ENCODE data around the gene POU5F2.

Gene POU5F2

GRCh38 chr5:93746406-93747056 lies 5.1 kb upstream of the POU5F2 start:
- Histone ChIP-seq H3K4me3 (ENCODE audit: low read length in 2 of 2) (no peak overlapping the region), H3K4me1 (ENCODE audit: control insufficient read depth in 2 of 2, insufficient read depth in 2 of 2, low read length in 2 of 2) (no peaks in the 10 kb centered on the region), H3K27me3 (ENCODE audit: control insufficient read depth in 2 of 2, insufficient read depth in 2 of 2, low read length in 2 of 2) (no peaks in the 10 kb centered on the region), H3K36me3 (ENCODE audit: control insufficient read depth in 2 of 2, insufficient read depth in 2 of 2, low read length in 2 of 2) (no peaks in the 10 kb centered on the region), H3K9me3 (ENCODE audit: control insufficient read depth in 2 of 2, low read length in 2 of 2) (no peaks in the 10 kb centered on the region), H3K27ac (ENCODE audit: low read depth in 2 of 2, low read length in 2 of 2) (no peak overlapping the region), H3K9ac (ENCODE audit: low read depth in 1 of 2, low read length in 2 of 2) (no peak overlapping the region)

GRCh38 chr5:93736284-93736683 lies 5.1 kb downstream of the POU5F2 start:
- Histone ChIP-seq H3K4me1 (ENCODE audit: control insufficient read depth in 2 of 2, insufficient read depth in 2 of 2, low read length in 2 of 2) (no peaks in the 10 kb centered on the region), H3K27me3 (ENCODE audit: control insufficient read depth in 2 of 2, insufficient read depth in 2 of 2, low read length in 2 of 2) (no peaks in the 10 kb centered on the region), H3K9ac (ENCODE audit: low read depth in 1 of 2, low read length in 2 of 2) (no peak overlapping the region), H3K36me3 (ENCODE audit: control insufficient read depth in 2 of 2, insufficient read depth in 2 of 2, low read length in 2 of 2) (no peaks in the 10 kb centered on the region), H3K4me3 (ENCODE audit: low read length in 2 of 2) (no peak overlapping the region), H3K27ac (ENCODE audit: low read depth in 2 of 2, low read length in 2 of 2) (no peak overlapping the region), H3K9me3 (ENCODE audit: control insufficient read depth in 2 of 2, low read length in 2 of 2) (no peaks in the 10 kb centered on the region)

GRCh38 chr5:93735378-93735777 lies 6.0 kb downstream of the POU5F2 start:
- Histone ChIP-seq H3K36me3 (ENCODE audit: control insufficient read depth in 2 of 2, insufficient read depth in 2 of 2, low read length in 2 of 2) (no peaks in the 10 kb centered on the region), H3K4me3 (ENCODE audit: low read length in 2 of 2) (no peak overlapping the region), H3K27ac (ENCODE audit: low read depth in 2 of 2, low read length in 2 of 2) (no peak overlapping the region), H3K9me3 (ENCODE audit: control insufficient read depth in 2 of 2, low read length in 2 of 2) (no peaks in the 10 kb centered on the region), H3K27me3 (ENCODE audit: control insufficient read depth in 2 of 2, insufficient read depth in 2 of 2, low read length in 2 of 2) (no peaks in the 10 kb centered on the region), H3K9ac (ENCODE audit: low read depth in 1 of 2, low read length in 2 of 2) (no peak overlapping the region), H3K4me1 (ENCODE audit: control insufficient read depth in 2 of 2, insufficient read depth in 2 of 2, low read length in 2 of 2) (no peaks in the 10 kb centered on the region)

- Histone ChIP-seq H3K9me3 (ENCODE audit: control insufficient read depth in 2 of 2, low read length in 2 of 2) (no peaks in the 10 kb centered on the region), H3K27ac (ENCODE audit: low read depth in 2 of 2, low read length in 2 of 2) (no peak overlapping the region), H3K27me3 (ENCODE audit: control insufficient read depth in 2 of 2, insufficient read depth in 2 of 2, low read length in 2 of 2) (no peaks in the 10 kb centered on the region), H3K4me1 (ENCODE audit: control insufficient read depth in 2 of 2, insufficient read depth in 2 of 2, low read length in 2 of 2) (no peaks in the 10 kb centered on the region), H3K9ac (ENCODE audit: low read depth in 1 of 2, low read length in 2 of 2) (no peak overlapping the region), H3K36me3 (ENCODE audit: control insufficient read depth in 2 of 2, insufficient read depth in 2 of 2, low read length in 2 of 2) (no peaks in the 10 kb centered on the region), H3K4me3 (ENCODE audit: low read length in 2 of 2) (no peak overlapping the region)
Measured at GRCh38 chr5:93731987-93732386, 9.4 kb downstream of the POU5F2 start.

- Histone ChIP-seq H3K27ac (ENCODE audit: low read depth in 2 of 2, low read length in 2 of 2) (no peak overlapping the region), H3K9ac (ENCODE audit: low read depth in 1 of 2, low read length in 2 of 2) (no peak overlapping the region), H3K36me3 (ENCODE audit: control insufficient read depth in 2 of 2, insufficient read depth in 2 of 2, low read length in 2 of 2) (no peaks in the 10 kb centered on the region), H3K9me3 (ENCODE audit: control insufficient read depth in 2 of 2, low read length in 2 of 2) (no peaks in the 10 kb centered on the region), H3K27me3 (ENCODE audit: control insufficient read depth in 2 of 2, insufficient read depth in 2 of 2, low read length in 2 of 2) (no peaks in the 10 kb centered on the region), H3K4me3 (ENCODE audit: low read length in 2 of 2) (no peak overlapping the region), H3K4me1 (ENCODE audit: control insufficient read depth in 2 of 2, insufficient read depth in 2 of 2, low read length in 2 of 2) (peaks cover 0 to under 1% of the 10 kb centered on the region in 2 donors)
Measured at GRCh38 chr5:93726595-93726994, 14.8 kb downstream of the POU5F2 start.

- Histone ChIP-seq H3K36me3 (ENCODE audit: control insufficient read depth in 2 of 2, insufficient read depth in 2 of 2, low read length in 2 of 2) (no peaks in the 10 kb centered on the region), H3K4me3 (ENCODE audit: low read length in 2 of 2) (no peak overlapping the region), H3K4me1 (ENCODE audit: control insufficient read depth in 2 of 2, insufficient read depth in 2 of 2, low read length in 2 of 2) (peaks cover 0 to 4% of the 10 kb centered on the region in 2 donors), H3K27ac (ENCODE audit: low read depth in 2 of 2, low read length in 2 of 2) (no peak overlapping the region), H3K9me3 (ENCODE audit: control insufficient read depth in 2 of 2, low read length in 2 of 2) (no peaks in the 10 kb centered on the region), H3K9ac (ENCODE audit: low read depth in 1 of 2, low read length in 2 of 2) (no peak overlapping the region), H3K27me3 (ENCODE audit: control insufficient read depth in 2 of 2, insufficient read depth in 2 of 2, low read length in 2 of 2) (no peaks in the 10 kb centered on the region)
Measured at GRCh38 chr5:93724791-93725190, 16.6 kb downstream of the POU5F2 start.

- Histone ChIP-seq H3K27ac (ENCODE audit: low read depth in 2 of 2, low read length in 2 of 2) (no peak overlapping the region), H3K36me3 (ENCODE audit: control insufficient read depth in 2 of 2, insufficient read depth in 2 of 2, low read length in 2 of 2) (no peaks in the 10 kb centered on the region), H3K9ac (ENCODE audit: low read depth in 1 of 2, low read length in 2 of 2) (no peak overlapping the region), H3K27me3 (ENCODE audit: control insufficient read depth in 2 of 2, insufficient read depth in 2 of 2, low read length in 2 of 2) (no peaks in the 10 kb centered on the region), H3K4me3 (ENCODE audit: low read length in 2 of 2) (no peak overlapping the region), H3K9me3 (ENCODE audit: control insufficient read depth in 2 of 2, low read length in 2 of 2) (no peaks in the 10 kb centered on the region), H3K4me1 (ENCODE audit: control insufficient read depth in 2 of 2, insufficient read depth in 2 of 2, low read length in 2 of 2) (peaks cover 0 to 4% of the 10 kb centered on the region in 2 donors)
Measured at GRCh38 chr5:93723681-93724080, 17.7 kb downstream of the POU5F2 start.

- no peaks in the 10 kb centered on the region for H3K36me3 ChIP-seq (ENCODE audit: control insufficient read depth in 2 of 2, insufficient read depth in 2 of 2, low read length in 2 of 2)
- H3K9me3 ChIP-seq (ENCODE audit: control insufficient read depth in 2 of 2, low read length in 2 of 2) = no peaks in the 10 kb centered on the region
- H3K4me1 ChIP-seq (ENCODE audit: control insufficient read depth in 2 of 2, insufficient read depth in 2 of 2, low read length in 2 of 2) = peaks cover 0 to 4% of the 10 kb centered on the region in 2 donors
- H3K27me3 ChIP-seq (ENCODE audit: control insufficient read depth in 2 of 2, insufficient read depth in 2 of 2, low read length in 2 of 2) = no peaks in the 10 kb centered on the region
- no peak overlapping the region for H3K4me3 ChIP-seq (ENCODE audit: low read length in 2 of 2)
- H3K9ac ChIP-seq (ENCODE audit: low read depth in 1 of 2, low read length in 2 of 2) = no peak overlapping the region
- no peak overlapping the region for H3K27ac ChIP-seq (ENCODE audit: low read depth in 2 of 2, low read length in 2 of 2)
Measured at GRCh38 chr5:93723005-93723404, 18.4 kb downstream of the POU5F2 start.

GRCh38 chr5:93722588-93722987 lies 18.8 kb downstream of the POU5F2 start:
- H3K27me3 ChIP-seq (ENCODE audit: control insufficient read depth in 2 of 2, insufficient read depth in 2 of 2, low read length in 2 of 2) = no peaks in the 10 kb centered on the region
- no peak overlapping the region for H3K4me3 ChIP-seq (ENCODE audit: low read length in 2 of 2)
- H3K27ac ChIP-seq (ENCODE audit: low read depth in 2 of 2, low read length in 2 of 2) = no peak overlapping the region
- no peaks in the 10 kb centered on the region for H3K36me3 ChIP-seq (ENCODE audit: control insufficient read depth in 2 of 2, insufficient read depth in 2 of 2, low read length in 2 of 2)
- H3K9ac ChIP-seq (ENCODE audit: low read depth in 1 of 2, low read length in 2 of 2) = no peak overlapping the region
- H3K9me3 ChIP-seq (ENCODE audit: control insufficient read depth in 2 of 2, low read length in 2 of 2) = no peaks in the 10 kb centered on the region
- H3K4me1 ChIP-seq (ENCODE audit: control insufficient read depth in 2 of 2, insufficient read depth in 2 of 2, low read length in 2 of 2) = peaks cover 0 to 4% of the 10 kb centered on the region in 2 donors

GRCh38 chr5:93721511-93721910 lies 19.9 kb downstream of the POU5F2 start:
- Histone ChIP-seq H3K4me1 (ENCODE audit: control insufficient read depth in 2 of 2, insufficient read depth in 2 of 2, low read length in 2 of 2) (peaks cover 0 to 4% of the 10 kb centered on the region in 2 donors), H3K36me3 (ENCODE audit: control insufficient read depth in 2 of 2, insufficient read depth in 2 of 2, low read length in 2 of 2) (no peaks in the 10 kb centered on the region), H3K4me3 (ENCODE audit: low read length in 2 of 2) (no peak overlapping the region), H3K27ac (ENCODE audit: low read depth in 2 of 2, low read length in 2 of 2) (no peak overlapping the region), H3K9ac (ENCODE audit: low read depth in 1 of 2, low read length in 2 of 2) (no peak overlapping the region), H3K9me3 (ENCODE audit: control insufficient read depth in 2 of 2, low read length in 2 of 2) (no peaks in the 10 kb centered on the region), H3K27me3 (ENCODE audit: control insufficient read depth in 2 of 2, insufficient read depth in 2 of 2, low read length in 2 of 2) (no peaks in the 10 kb centered on the region)

- H3K4me1 ChIP-seq (ENCODE audit: control insufficient read depth in 2 of 2, insufficient read depth in 2 of 2, low read length in 2 of 2) = peaks cover 0 to 4% of the 10 kb centered on the region in 2 donors
- no peak overlapping the region for H3K4me3 ChIP-seq (ENCODE audit: low read length in 2 of 2)
- no peaks in the 10 kb centered on the region for H3K27me3 ChIP-seq (ENCODE audit: control insufficient read depth in 2 of 2, insufficient read depth in 2 of 2, low read length in 2 of 2)
- no peaks in the 10 kb centered on the region for H3K36me3 ChIP-seq (ENCODE audit: control insufficient read depth in 2 of 2, insufficient read depth in 2 of 2, low read length in 2 of 2)
- H3K27ac ChIP-seq (ENCODE audit: low read depth in 2 of 2, low read length in 2 of 2) = no peak overlapping the region
- H3K9me3 ChIP-seq (ENCODE audit: control insufficient read depth in 2 of 2, low read length in 2 of 2) = no peaks in the 10 kb centered on the region
- no peak overlapping the region for H3K9ac ChIP-seq (ENCODE audit: low read depth in 1 of 2, low read length in 2 of 2)
Measured at GRCh38 chr5:93721071-93721470, 20.3 kb downstream of the POU5F2 start.

Measured in mucosa of rectum (tissue), 2 donors.